ENCODE measurements around the gene CNTNAP2. TPM values are rescaled to one million over a fixed set of nuclear protein-coding genes. Genes with fewer than 3 reads are reported as not detected.
A peak's percentile ranks its signal among the peaks of the same experiment; 100 is the strongest.

Gene CNTNAP2
- total and polyA plus RNA-seq, 9 of the 15 experiments (the other 6 are each of a cell fraction or from before 2014, with no cell fraction given) = 0.04 to 0.62 (median 0.09) TPM; not detected in 4

DNA sequence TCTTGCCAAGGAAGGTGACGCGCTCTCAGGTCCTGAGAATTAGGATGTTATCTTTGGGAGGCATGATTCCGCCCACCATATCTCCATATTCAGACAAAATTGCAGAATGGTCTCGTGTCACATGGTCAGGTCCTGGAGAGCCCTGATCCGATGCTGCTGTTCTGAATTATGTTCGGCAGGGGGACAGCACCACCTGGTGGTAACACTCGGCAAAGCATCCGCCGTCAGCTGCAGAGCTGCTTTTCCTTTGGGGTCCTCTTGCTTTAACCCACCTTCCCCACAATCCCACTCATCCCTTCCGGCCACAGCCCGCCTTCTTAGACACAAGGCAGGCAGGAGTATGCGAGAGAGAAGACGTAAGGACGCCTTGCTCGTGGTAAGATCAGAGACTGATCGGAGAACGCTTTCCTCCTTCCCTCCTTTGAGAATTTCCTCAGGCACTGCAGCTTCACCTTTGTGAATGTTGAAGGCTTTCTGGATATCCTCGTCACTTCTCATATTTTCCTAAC is 2146.2 kb downstream of the CNTNAP2 start (continued):
- TF ChIP-seq, protein P1, sequence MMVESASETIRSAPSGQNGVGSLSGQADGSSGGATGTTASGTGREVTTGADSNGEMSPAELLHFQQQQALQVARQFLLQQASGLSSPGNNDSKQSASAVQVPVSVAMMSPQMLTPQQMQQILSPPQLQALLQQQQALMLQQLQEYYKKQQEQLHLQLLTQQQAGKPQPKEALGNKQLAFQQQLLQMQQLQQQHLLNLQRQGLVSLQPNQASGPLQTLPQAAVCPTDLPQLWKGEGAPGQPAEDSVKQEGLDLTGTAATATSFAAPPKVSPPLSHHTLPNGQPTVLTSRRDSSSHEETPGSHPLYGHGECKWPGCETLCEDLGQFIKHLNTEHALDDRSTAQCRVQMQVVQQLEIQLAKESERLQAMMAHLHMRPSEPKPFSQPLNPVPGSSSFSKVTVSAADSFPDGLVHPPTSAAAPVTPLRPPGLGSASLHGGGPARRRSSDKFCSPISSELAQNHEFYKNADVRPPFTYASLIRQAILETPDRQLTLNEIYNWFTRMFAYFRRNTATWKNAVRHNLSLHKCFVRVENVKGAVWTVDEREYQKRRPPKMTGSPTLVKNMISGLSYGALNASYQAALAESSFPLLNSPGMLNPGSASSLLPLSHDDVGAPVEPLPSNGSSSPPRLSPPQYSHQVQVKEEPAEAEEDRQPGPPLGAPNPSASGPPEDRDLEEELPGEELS (CRISPR knock-in tag; IDR thresholded peaks at IDR 0.05; ENCODE audit: borderline replicate concordance) = no peak
- TF ChIP-seq HDAC1 (IDR thresholded peaks at IDR 0.05) (no peak), ZBTB33 (CRISPR knock-in tag; IDR thresholded peaks at IDR 0.05) (no peak), ESRRA (IDR thresholded peaks at IDR 0.05; ENCODE audit: borderline replicate concordance, low read depth) (no peak), NEUROD1 (IDR thresholded peaks at IDR 0.05; ENCODE audit: borderline replicate concordance, low read depth, low read length, partially characterized antibody) (peak; percentile 23), TCF15 (CRISPR knock-in tag; IDR thresholded peaks at IDR 0.05) (no peak), CTCF (IDR thresholded peaks at IDR 0.05 in 2 of 3, conservative IDR thresholded peaks at IDR 0.05 in 1 of 3; ENCODE audit: insufficient read depth in 2 of 3, low read depth in 1 of 3, low read length in 3 of 3) (peak; percentile 87 to 98 (median 94)), ZNF253 (CRISPR knock-in tag; conservative IDR thresholded peaks at IDR 0.05) (no peak), TBL1XR1 (IDR thresholded peaks at IDR 0.05; ENCODE audit: low read length in 2 of 2) (0 out of 4 replicates have a peak, but pooled peaks of 1 of the 2 experiments have one; percentile 69), RCOR1 (IDR thresholded peaks at IDR 0.05; ENCODE audit: borderline replicate concordance in 1 of 2, low read depth in 2 of 2, low read length in 2 of 2) (peak in 1 of 2 experiments; percentile 56; a peak in 1 of 4 replicates), EWSR1 (IDR thresholded peaks at IDR 0.05; ENCODE audit: borderline replicate concordance, low read depth, partially characterized antibody) (no peak), ZNF174 (CRISPR knock-in tag; IDR thresholded peaks at IDR 0.05) (no peak), CTBP1 (IDR thresholded peaks at IDR 0.05; ENCODE audit: borderline replicate concordance) (peak; percentile 28; the same call in 1 of the 2 replicates), PCBP2 (IDR thresholded peaks at IDR 0.05; ENCODE audit: low read depth, low read length, poor library complexity, severe bottlenecking) (no peak), RBFOX2 (IDR thresholded peaks at IDR 0.05; ENCODE audit: low read depth, low read length) (no peak), POLR3A (IDR thresholded peaks at IDR 0.05; ENCODE audit: borderline replicate concordance, extremely low read depth, insufficient read depth, insufficient read length) (no peak), SREBF1 (IDR thresholded peaks at IDR 0.05; ENCODE audit: borderline replicate concordance, low read depth, low read length) (no peak), SMC3 (conservative IDR thresholded peaks at IDR 0.05; ENCODE audit: insufficient read depth, low read depth, low read length) (peak; percentile 79), TAF9B (IDR thresholded peaks at IDR 0.05; ENCODE audit: partially characterized antibody) (no peak), SLC30A9 (CRISPR knock-in tag; IDR thresholded peaks at IDR 0.05) (no peak), HNRNPH1 (optimal IDR thresholded peaks at IDR 0.05; ENCODE audit: low read depth, low read length) (no peak), COPS2 (conservative IDR thresholded peaks at IDR 0.05) (no peak)
